K562 (cell line): ENCODE measurements around the gene GALNT12. TPM values are rescaled to one million over a fixed set of nuclear protein-coding genes. Genes with fewer than 3 reads are reported as not detected.

Experiments used
- CHD7 ChIP-seq: fragments of 200-600 bp; sonication (generic); IDR thresholded peaks from one replicate; pipeline ENCODE4 v1.6.1; 2012; ENCODE audit warnings: mild to moderate bottlenecking, low read depth, low read length, inconsistent platforms
- NFYB ChIP-seq: IDR thresholded peaks from 2 replicates; pipeline ENCODE4 v1.6.1; 2011; ENCODE audit warnings: mild to moderate bottlenecking, moderate library complexity; ENCODE audit not compliant: insufficient read length; ENCODE audit errors: extremely low read depth
- SMARCC2 ChIP-seq: fragments of 450-650 bp; IDR thresholded peaks from 2 replicates; pipeline ENCODE4 v1.6.1; 2017; ENCODE audit warnings: antibody characterized with exemption, moderate library complexity, mild to moderate bottlenecking, low read depth
- polyA plus RNA-seq, 8 experiments: library from polyadenylated mRNA; depleted of rRNA in 4 of 8; stranded (reverse) in 5 of 8; unstranded in 3 of 8; fragments of >200 nt; fragmentation: Nextera tagmentation in 2 of 8; fragmentation: Illumina TruSeq in 1 of 8; extraction: Ambion mirVana in 2 of 8; extraction: Trizol in 1 of 8; gene quantifications; 2 replicates each; pipeline versions ENCODE4 v1.2.1 to v1.2.3, GENCODE V29; 2011 to 2014; ENCODE audit warnings: inconsistent platforms in 1 of 8, missing spikeins in 1 of 8
- total RNA-seq, 7 experiments: library from RNA; depleted of rRNA in 6 of 7; stranded (reverse); fragments of >200 nt in 6 of 7; fragmentation: Illumina TruSeq in 2 of 7; extraction: Trizol in 2 of 7; gene quantifications; 2 replicates each; pipeline versions ENCODE4 v1.2.1 to v1.2.3, GENCODE V29; 2011 to 2021; ENCODE audit warnings: low replicate concordance in 1 of 7
- TF ChIP-seq, protein P1 (sequence below), 2 experiments: fragments of 450-650 bp in 1 of 2; sonication (generic) in 1 of 2; formaldehyde crosslinking in 1 of 2; IDR thresholded peaks; 2 replicates each; pipeline versions ENCODE4 v1.7.1 to v1.9.0; 2016 to 2022; ENCODE audit warnings: inconsistent platforms in 1 of 2, mild to moderate bottlenecking in 1 of 2, missing genetic modification reagents in 1 of 2

GALNT12 gene
- total and polyA plus RNA-seq, 9 of the 15 experiments (the other 6 are each of a cell fraction or from before 2014, with no cell fraction given): 29.7 to 82.9 (median 44.2) TPM

DNA sequence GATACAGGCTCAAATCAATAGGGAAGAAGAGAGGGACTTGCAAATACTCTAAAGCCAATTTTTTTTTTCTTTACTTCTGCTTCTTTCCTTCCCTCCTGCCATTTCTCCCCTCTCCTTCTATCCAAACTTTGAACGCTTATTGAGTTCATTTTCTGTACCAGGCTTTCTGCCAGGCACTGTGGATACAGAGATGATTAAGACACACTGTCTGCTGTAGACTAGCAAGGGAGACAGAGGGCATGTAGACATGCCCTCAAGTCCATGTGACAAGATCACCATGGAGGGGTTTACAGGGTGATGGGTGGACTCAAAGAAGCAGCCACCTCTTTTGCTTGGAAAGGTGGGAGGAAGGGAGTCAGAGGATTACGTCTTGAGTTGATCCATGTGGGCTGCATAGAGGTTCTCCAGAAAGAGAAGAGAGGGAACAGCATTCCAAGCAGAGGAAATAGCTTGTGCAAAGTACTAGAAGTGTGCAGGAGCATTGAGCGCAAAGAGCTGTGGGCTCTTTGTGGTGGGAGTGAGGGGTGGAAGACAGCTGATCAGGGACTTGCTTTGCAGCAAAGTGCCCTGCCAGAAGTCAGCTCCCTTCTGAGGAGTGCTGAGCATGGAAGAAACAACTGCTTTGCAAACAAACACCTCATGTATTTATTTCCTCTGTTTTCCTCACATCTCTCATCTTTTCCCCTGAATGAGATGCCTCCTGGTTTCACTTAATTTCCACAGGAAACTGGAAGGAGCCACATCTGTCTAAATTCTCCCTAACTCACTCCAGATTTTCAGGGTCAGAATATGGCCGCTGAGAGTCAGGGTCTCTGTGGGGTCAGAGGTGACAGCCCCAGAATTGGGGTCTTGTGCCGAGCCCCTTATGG, 71.9 kb downstream of the GALNT12 start (continued):
- TF ChIP-seq CHD7 (no peak), SMARCC2 (no peak), NFYB (no peak)
- TF ChIP-seq, protein P1, sequence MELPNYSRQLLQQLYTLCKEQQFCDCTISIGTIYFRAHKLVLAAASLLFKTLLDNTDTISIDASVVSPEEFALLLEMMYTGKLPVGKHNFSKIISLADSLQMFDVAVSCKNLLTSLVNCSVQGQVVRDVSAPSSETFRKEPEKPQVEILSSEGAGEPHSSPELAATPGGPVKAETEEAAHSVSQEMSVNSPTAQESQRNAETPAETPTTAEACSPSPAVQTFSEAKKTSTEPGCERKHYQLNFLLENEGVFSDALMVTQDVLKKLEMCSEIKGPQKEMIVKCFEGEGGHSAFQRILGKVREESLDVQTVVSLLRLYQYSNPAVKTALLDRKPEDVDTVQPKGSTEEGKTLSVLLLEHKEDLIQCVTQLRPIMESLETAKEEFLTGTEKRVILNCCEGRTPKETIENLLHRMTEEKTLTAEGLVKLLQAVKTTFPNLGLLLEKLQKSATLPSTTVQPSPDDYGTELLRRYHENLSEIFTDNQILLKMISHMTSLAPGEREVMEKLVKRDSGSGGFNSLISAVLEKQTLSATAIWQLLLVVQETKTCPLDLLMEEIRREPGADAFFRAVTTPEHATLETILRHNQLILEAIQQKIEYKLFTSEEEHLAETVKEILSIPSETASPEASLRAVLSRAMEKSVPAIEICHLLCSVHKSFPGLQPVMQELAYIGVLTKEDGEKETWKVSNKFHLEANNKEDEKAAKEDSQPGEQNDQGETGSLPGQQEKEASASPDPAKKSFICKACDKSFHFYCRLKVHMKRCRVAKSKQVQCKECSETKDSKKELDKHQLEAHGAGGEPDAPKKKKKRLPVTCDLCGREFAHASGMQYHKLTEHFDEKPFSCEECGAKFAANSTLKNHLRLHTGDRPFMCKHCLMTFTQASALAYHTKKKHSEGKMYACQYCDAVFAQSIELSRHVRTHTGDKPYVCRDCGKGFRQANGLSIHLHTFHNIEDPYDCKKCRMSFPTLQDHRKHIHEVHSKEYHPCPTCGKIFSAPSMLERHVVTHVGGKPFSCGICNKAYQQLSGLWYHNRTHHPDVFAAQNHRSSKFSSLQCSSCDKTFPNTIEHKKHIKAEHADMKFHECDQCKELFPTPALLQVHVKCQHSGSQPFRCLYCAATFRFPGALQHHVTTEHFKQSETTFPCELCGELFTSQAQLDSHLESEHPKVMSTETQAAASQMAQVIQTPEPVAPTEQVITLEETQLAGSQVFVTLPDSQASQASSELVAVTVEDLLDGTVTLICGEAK (IDR thresholded peaks at IDR 0.05): no peak
- TF ChIP-seq, protein P1 (CRISPR knock-in tag; IDR thresholded peaks at IDR 0.05): no peak
